DND-41 (cell line): ENCODE data around the gene GNMT.

Experiments
- CTCF ChIP-seq: IDR thresholded peaks from 2 replicates; pipeline ENCODE4 v1.5.1; 2012; ENCODE audit warnings: borderline replicate concordance, low read length, moderate library complexity, mild to moderate bottlenecking; ENCODE audit not compliant: poor library complexity, severe bottlenecking; ENCODE audit errors: extremely low read depth
- EZH2 ChIP-seq: IDR thresholded peaks from 3 replicates; pipeline ENCODE4 v1.6.1; 2012; ENCODE audit warnings: borderline replicate concordance, low read depth, mild to moderate bottlenecking, moderate library complexity, low read length, inconsistent platforms; ENCODE audit not compliant: severe bottlenecking

GRCh38 chr6:42984924-42985475 is 24.4 kb downstream of the GNMT start:
- TF ChIP-seq CTCF (no peak), EZH2 (no peak)
